Sigmoid colon (tissue), 7 donors: ENCODE data around the gene PLEKHA8. TPM values are rescaled to one million over a fixed set of nuclear protein-coding genes. Genes with fewer than 3 reads are reported as not detected.

ENCODE experiments used
- DNase-seq: peaks from one replicate; pipeline ENCODE4 v3.0.0-alpha.2; 2019
- H3K27ac ChIP-seq, 4 donors: fragments of 200-600 bp; sonication (generic); one replicate each; pipeline ENCODE4 v1.5.1; 2016 to 2019; ENCODE audit warnings: mild to moderate bottlenecking in 1 of 4
- H3K27me3 ChIP-seq, 3 donors: fragments of 200-600 bp; sonication (generic); one replicate each; pipeline ENCODE4 v1.5.1; 2019; ENCODE audit warnings: mild to moderate bottlenecking in 1 of 3
- H3K36me3 ChIP-seq, 4 donors: fragments of 200-600 bp; sonication (generic); one replicate each; pipeline ENCODE4 v1.5.1; 2016 to 2019
- H3K4me1 ChIP-seq, 4 donors: fragments of 200-600 bp; sonication (generic); one replicate each; pipeline ENCODE4 v1.5.1; 2017 to 2019
- H3K4me3 ChIP-seq, 4 donors: fragments of 200-600 bp; sonication (generic); one replicate each; pipeline ENCODE4 v1.5.1; 2017 to 2019; ENCODE audit warnings: mild to moderate bottlenecking in 2 of 4, moderate library complexity in 1 of 4
- H3K9me3 ChIP-seq, 4 donors: fragments of 200-600 bp in 3 of 4; sonication (generic) in 3 of 4; one replicate each; pipeline versions ENCODE4 v1.5.1 to v1.6.1; 2013 to 2019
- EP300 ChIP-seq, 4 donors: sonication (generic); formaldehyde crosslinking; IDR thresholded peaks; one replicate each; pipeline ENCODE4 v1.6.1; 2017; ENCODE audit warnings: antibody characterized with exemption in 4 of 4
- POLR2A ChIP-seq, 2 donors: fragments of 450-650 bp; IDR thresholded peaks; one replicate each; pipeline ENCODE4 v1.6.1; 2016; ENCODE audit warnings: antibody characterized with exemption in 2 of 2, mild to moderate bottlenecking in 2 of 2, moderate library complexity in 2 of 2
- POLR2AphosphoS5 ChIP-seq, 4 donors: sonication (generic); formaldehyde crosslinking; IDR thresholded peaks; one replicate each; pipeline ENCODE4 v1.6.1; 2017; ENCODE audit warnings: antibody characterized with exemption in 4 of 4
- WGBS, 2 donors: extraction: QIAGEN DNeasy Blood & Tissue Kit; methylation state at CpG; one replicate each; pipeline ENCODE4 v1.1.7; 2013; 5-methylcytosine and 5-hydroxymethylcytosine counted together
- intact Hi-C: fragments of 100-400 bp; cut with DNase I; formaldehyde crosslinking; loops from one replicate; pipeline ENCODE4 v1.15.1; 2023
- polyA plus RNA-seq, 3 donors: library from polyadenylated mRNA; stranded (reverse); fragments of 200-250 nt; gene quantifications; one replicate each; pipeline ENCODE4 v1.2.3, GENCODE V29; 2013
- total RNA-seq, 4 donors: library from RNA; depleted of rRNA; stranded (reverse); fragments of >200 nt; gene quantifications; one replicate each; pipeline ENCODE4 v1.1.0, GENCODE V29; 2016
- TF ChIP-seq, protein P1 (sequence below), 4 experiments: fragments of 450-650 bp in 3 of 4; fragments of 200-600 bp in 1 of 4; IDR thresholded peaks; one replicate each; pipeline ENCODE4 v1.5.1; 2016 to 2019; ENCODE audit warnings: antibody characterized with exemption in 4 of 4, mild to moderate bottlenecking in 3 of 4, moderate library complexity in 2 of 4
- donor health status: healthy with polysubstance abuse.
- donor health status: Bipolar disorder and iron deficiency.
- donor health status: healthy.

PLEKHA8 gene
- total and polyA plus RNA-seq, 7 donors = 3.2 to 12.2 (median 7.7) TPM

DNA sequence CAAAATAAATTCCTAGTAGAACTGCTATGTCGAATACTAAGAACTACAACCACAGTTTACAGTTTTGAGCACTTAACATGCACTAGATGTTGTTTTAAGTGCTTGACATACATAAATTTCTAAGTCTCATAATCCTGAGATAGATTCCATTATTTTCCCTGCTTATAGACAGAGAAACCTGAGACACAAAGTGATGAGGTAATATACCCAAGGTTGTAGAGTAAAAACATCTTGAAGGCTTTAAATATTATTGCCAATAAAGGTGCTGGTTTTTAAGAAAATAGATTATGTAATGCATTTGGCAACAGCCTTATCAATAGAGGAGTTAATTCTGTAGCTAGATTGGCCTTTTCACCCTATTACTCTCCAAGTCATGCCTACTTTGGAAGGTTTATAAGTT lies 48.2 kb downstream of the PLEKHA8 start:
- no peak for TF ChIP-seq EP300 (IDR thresholded peaks at IDR 0.05)
- no peaks in the 10 kb centered on the region for H3K27me3 ChIP-seq
- H3K27ac ChIP-seq = no peak overlapping the region
- intact Hi-C loops = no loop called here
- peaks cover 0 to 32% (median 9%) of the 10 kb centered on the region in 4 donors for H3K36me3 ChIP-seq
- H3K4me1 ChIP-seq = no peaks in the 10 kb centered on the region
- no peak overlapping the region for H3K4me3 ChIP-seq
- 84 to 91% methylated on average over 1 of the region's 1 CpG for WGBS, 2 donors
- no peaks in the 10 kb centered on the region for H3K9me3 ChIP-seq
- DNase-seq = no peak

DNA sequence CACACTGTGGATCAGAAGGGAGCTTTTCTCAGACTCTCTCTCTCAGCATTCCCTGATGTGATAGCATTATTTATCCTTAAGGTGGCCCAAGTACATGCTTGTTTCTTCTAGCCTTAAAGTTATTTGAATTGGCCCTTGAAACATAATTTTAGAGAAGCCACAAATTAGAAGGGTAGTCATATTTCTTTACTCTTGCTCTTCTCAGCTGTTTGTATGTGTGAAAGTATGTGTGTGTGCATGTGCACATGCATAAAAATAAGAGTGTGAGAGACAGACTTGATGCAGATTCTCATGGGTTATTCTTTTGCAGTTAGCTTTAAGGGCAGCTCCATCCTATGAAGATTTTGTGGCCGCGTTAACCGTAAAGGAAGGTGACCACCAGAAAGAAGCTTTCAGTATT lies 50.1 kb downstream of the PLEKHA8 start:
- H3K27me3 ChIP-seq = no peaks in the 10 kb centered on the region
- 97 to 98% methylated on average over 3 of the region's 3 CpGs for WGBS, 2 donors
- DNase-seq = no peak
- H3K27ac ChIP-seq = no peak overlapping the region
- H3K4me3 ChIP-seq = no peak overlapping the region
- no peaks in the 10 kb centered on the region for H3K9me3 ChIP-seq
- TF ChIP-seq, protein P1, sequence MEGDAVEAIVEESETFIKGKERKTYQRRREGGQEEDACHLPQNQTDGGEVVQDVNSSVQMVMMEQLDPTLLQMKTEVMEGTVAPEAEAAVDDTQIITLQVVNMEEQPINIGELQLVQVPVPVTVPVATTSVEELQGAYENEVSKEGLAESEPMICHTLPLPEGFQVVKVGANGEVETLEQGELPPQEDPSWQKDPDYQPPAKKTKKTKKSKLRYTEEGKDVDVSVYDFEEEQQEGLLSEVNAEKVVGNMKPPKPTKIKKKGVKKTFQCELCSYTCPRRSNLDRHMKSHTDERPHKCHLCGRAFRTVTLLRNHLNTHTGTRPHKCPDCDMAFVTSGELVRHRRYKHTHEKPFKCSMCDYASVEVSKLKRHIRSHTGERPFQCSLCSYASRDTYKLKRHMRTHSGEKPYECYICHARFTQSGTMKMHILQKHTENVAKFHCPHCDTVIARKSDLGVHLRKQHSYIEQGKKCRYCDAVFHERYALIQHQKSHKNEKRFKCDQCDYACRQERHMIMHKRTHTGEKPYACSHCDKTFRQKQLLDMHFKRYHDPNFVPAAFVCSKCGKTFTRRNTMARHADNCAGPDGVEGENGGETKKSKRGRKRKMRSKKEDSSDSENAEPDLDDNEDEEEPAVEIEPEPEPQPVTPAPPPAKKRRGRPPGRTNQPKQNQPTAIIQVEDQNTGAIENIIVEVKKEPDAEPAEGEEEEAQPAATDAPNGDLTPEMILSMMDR (IDR thresholded peaks at IDR 0.05) = no peak
- H3K4me1 ChIP-seq = no peaks in the 10 kb centered on the region
- intact Hi-C loops = no loop called here
- H3K36me3 ChIP-seq = peaks cover 0 to 26% (median 9%) of the 10 kb centered on the region in 4 donors

DNA sequence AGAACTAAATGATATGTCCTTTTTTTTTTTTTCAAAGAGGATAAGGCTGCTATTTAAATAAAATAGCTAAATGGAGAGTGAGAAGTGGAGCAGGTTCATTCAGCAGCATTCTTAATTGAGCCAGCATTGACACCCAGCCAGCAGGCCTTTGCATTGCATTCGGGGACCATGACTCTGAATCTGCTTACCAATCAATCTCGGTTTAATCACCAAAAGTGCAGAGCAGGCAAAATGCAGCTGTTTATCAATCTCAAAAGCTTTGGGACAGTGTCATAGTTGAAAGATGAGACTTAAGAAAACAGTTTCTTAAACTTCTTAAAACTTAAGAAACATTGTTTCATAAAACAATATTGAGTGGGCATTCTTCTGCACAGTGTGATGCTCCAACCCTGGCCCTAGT lies 51.7 kb downstream of the PLEKHA8 start:
- H3K36me3 ChIP-seq = peaks cover 0 to 26% (median 9%) of the 10 kb centered on the region in 4 donors
- H3K27me3 ChIP-seq = no peaks in the 10 kb centered on the region
- no peak for TF ChIP-seq EP300 (IDR thresholded peaks at IDR 0.05)
- no peak for TF ChIP-seq POLR2A (IDR thresholded peaks at IDR 0.05)
- TF ChIP-seq, protein P1 (IDR thresholded peaks at IDR 0.05) = no peak
- TF ChIP-seq POLR2AphosphoS5 (IDR thresholded peaks at IDR 0.05) = no peak
- no peak overlapping the region for H3K4me3 ChIP-seq
- no peak overlapping the region for H3K27ac ChIP-seq
- H3K4me1 ChIP-seq = no peaks in the 10 kb centered on the region
- 94 to 96% methylated on average over 2 of the region's 2 CpGs for WGBS, 2 donors
- H3K9me3 ChIP-seq = no peaks in the 10 kb centered on the region
- DNase-seq = no peak
- intact Hi-C loops = no loop called here

DNA sequence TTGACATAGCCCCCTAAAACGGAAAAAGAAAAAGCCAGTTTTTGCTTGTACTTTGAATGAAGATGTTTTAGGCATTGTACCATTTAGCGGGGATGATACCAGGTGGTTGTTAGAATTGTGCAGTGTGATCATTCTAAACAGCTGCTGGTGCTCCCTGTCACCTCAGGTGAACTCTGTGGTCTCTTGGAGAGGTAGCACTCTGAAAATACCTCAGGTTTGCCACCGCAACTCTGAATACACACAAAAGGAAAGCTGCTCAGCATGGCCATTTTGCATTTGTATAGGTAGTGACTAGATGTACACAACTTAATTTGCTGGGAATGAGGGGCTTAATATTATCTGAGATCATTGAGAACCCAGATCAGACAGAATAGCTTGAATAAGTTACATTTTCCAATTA lies 52.6 kb downstream of the PLEKHA8 start:
- Histone ChIP-seq H3K9me3 (no peaks in the 10 kb centered on the region), H3K36me3 (peaks cover 0 to 20% (median 9%) of the 10 kb centered on the region in 4 donors), H3K4me1 (no peaks in the 10 kb centered on the region), H3K27ac (no peak overlapping the region), H3K4me3 (no peak overlapping the region), H3K27me3 (no peaks in the 10 kb centered on the region)
- TF ChIP-seq, protein P1 (IDR thresholded peaks at IDR 0.05) = no peak
- TF ChIP-seq POLR2AphosphoS5 (IDR thresholded peaks at IDR 0.05) (no peak), POLR2A (IDR thresholded peaks at IDR 0.05) (no peak), EP300 (IDR thresholded peaks at IDR 0.05) (no peak)
- no peak for DNase-seq
- intact Hi-C loops = no loop called here
- WGBS, 2 donors = 94 to 95% methylated on average over 3 of the region's 3 CpGs

DNA sequence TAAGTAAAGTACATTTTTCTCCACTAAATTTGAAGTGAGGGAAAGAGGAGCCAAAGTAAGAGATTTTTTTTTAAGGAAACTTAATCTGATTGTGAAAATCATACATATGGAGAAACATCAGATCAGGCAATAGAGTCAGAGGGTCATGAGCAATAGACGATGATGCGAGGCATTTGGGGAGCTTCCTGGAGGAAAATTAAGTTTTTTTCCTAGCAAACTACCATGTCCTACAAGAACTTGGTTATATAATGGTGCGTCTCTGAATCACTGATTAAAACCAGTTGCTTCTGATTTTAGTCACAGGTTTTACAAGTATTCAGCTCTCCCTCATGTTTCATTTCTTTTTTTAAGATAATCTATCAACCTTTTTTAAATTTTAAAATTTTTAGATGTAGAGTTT lies 54.5 kb downstream of the PLEKHA8 start:
- DNase-seq = no peak
- Histone ChIP-seq H3K9me3 (no peaks in the 10 kb centered on the region), H3K36me3 (peaks cover 0 to 20% (median 9%) of the 10 kb centered on the region in 4 donors), H3K27ac (no peak overlapping the region), H3K4me1 (no peaks in the 10 kb centered on the region), H3K27me3 (no peaks in the 10 kb centered on the region), H3K4me3 (no peak overlapping the region)
- TF ChIP-seq POLR2AphosphoS5 (IDR thresholded peaks at IDR 0.05) = no peak
- no peak for TF ChIP-seq POLR2A (IDR thresholded peaks at IDR 0.05)
- no peak for TF ChIP-seq EP300 (IDR thresholded peaks at IDR 0.05)
- TF ChIP-seq, protein P1 (IDR thresholded peaks at IDR 0.05) = no peak
- intact Hi-C loops = no loop called here
- 96 to 97% methylated on average over 3 of the region's 3 CpGs for WGBS, 2 donors
